GM12878 (cell line): ENCODE measurements around the gene RPP30. TPM values are rescaled to one million over a fixed set of nuclear protein-coding genes. Genes with fewer than 3 reads are reported as not detected.
A peak's percentile ranks its signal among the peaks of the same experiment; 100 is the strongest.

ENCODE experiments used
- ATAC-seq: fragments of 200-7000 bp; cut with Tn5 transposase; 3 replicates; pipeline ENCODE4 v1.9.1; 2020; ENCODE audit warnings: mild to moderate bottlenecking, moderate library complexity
- BruUV-seq: library from RNA; stranded (reverse); fragments of 400-500 nt; replicated peaks from 2 replicates; lab custom pipeline; 2021; lab: Mats Ljungman, UMichigan
- CTCF ChIA-PET: fragments of 300-600 bp; sonication (Branson Sonifier 250); formaldehyde crosslinking; extraction: SDS; loops from one replicate; lab custom pipeline; 2021; ENCODE audit warnings: inconsistent platforms; lab: Yijun Ruan, JAX
- POLR2A ChIA-PET: fragments of 350-600 bp; formaldehyde crosslinking; extraction: SDS; loops from one replicate; lab custom pipeline; 2021; ENCODE audit warnings: inconsistent platforms; lab: Charles Lee
- RAD21 ChIA-PET: fragments of 300-600 bp; sonication (Branson Sonifier 250); formaldehyde crosslinking; loops from one replicate; lab custom pipeline; 2023; ENCODE audit warnings: antibody characterized with exemption; ENCODE audit not compliant: unreplicated experiment; lab: Charles Lee
- SMC1A ChIA-PET: fragments of 300-600 bp; sonication (Branson Sonifier 250); formaldehyde crosslinking; loops from one replicate; lab custom pipeline; 2023; ENCODE audit not compliant: unreplicated experiment, uncharacterized antibody; lab: Charles Lee
- DNase-seq: peaks from one replicate; pipeline ENCODE4 v3.0.0-alpha.2; 2011; ENCODE audit warnings: low read depth, low spot score
- FAIRE-seq: peaks from 3 replicates; lab custom pipeline; 2011; peaks lifted over from hg19 to GRCh38; lab: Jason Lieb, UNC
- H2AFZ ChIP-seq: 2 replicates; pipeline ENCODE4 v1.6.0; 2011; ENCODE audit warnings: low read depth, low read length, control low read depth; ENCODE audit not compliant: control insufficient read depth
- H3K27ac ChIP-seq: 2 replicates; pipeline ENCODE4 v1.5.1; 2011; ENCODE audit warnings: control low read depth; ENCODE audit not compliant: control insufficient read depth, insufficient read depth
- H3K27me3 ChIP-seq, 2 experiments: replicated peaks in 1 of 2; 2 replicates each; pipeline versions ENCODE4 v1.6.0 to v1.6.1; 2011; ENCODE audit warnings: low read length in 1 of 2; ENCODE audit not compliant: control insufficient read depth in 2 of 2, insufficient read depth in 2 of 2
- H3K36me3 ChIP-seq, 2 experiments: 2 replicates each; pipeline ENCODE4 v1.5.1; 2011; ENCODE audit warnings: low read length in 1 of 2; ENCODE audit not compliant: control insufficient read depth in 2 of 2, insufficient read depth in 2 of 2
- H3K4me1 ChIP-seq: 2 replicates; pipeline ENCODE4 v1.6.1; 2011; ENCODE audit warnings: mild to moderate bottlenecking, low read length, moderate library complexity, mixed read lengths; ENCODE audit not compliant: control insufficient read depth, insufficient read depth
- H3K4me2 ChIP-seq: 2 replicates; pipeline ENCODE4 v1.6.0; 2011; ENCODE audit warnings: control low read depth; ENCODE audit not compliant: control insufficient read depth, insufficient read depth
- H3K4me3 ChIP-seq: fragments of 200-600 bp; sonication (generic); 2 replicates; pipeline ENCODE4 v1.5.1; 2016
- H3K79me2 ChIP-seq: 2 replicates; pipeline ENCODE4 v1.6.0; 2011; ENCODE audit warnings: low read length; ENCODE audit not compliant: control insufficient read depth, insufficient read depth
- H3K9ac ChIP-seq: 2 replicates; pipeline ENCODE4 v1.8.0; 2011; ENCODE audit warnings: low read length, control low read depth, mixed read lengths; ENCODE audit not compliant: control insufficient read depth, insufficient read depth
- H3K9me3 ChIP-seq: replicated peaks from 3 replicates; pipeline ENCODE4 v1.5.1; 2011; ENCODE audit warnings: mild to moderate bottlenecking, low read length; ENCODE audit not compliant: control insufficient read depth, insufficient read depth
- H4K20me1 ChIP-seq: 2 replicates; pipeline ENCODE4 v1.6.0; 2011; ENCODE audit not compliant: control insufficient read depth, insufficient read depth
- ATF7 ChIP-seq: fragments of 450-650 bp; IDR thresholded peaks from 2 replicates; pipeline ENCODE4 v1.6.1; 2016; ENCODE audit warnings: low read depth, mild to moderate bottlenecking
- BHLHE40 ChIP-seq, 2 experiments: fragments of 450-650 bp in 1 of 2; IDR thresholded peaks; 2 replicates each; pipeline ENCODE4 v1.6.1; 2011 to 2017; ENCODE audit warnings: low read depth in 2 of 2, borderline replicate concordance in 1 of 2, improper control_type of control experiment in 1 of 2, low read length in 1 of 2, mild to moderate bottlenecking in 1 of 2
- BMI1 ChIP-seq: fragments of 450-650 bp; IDR thresholded peaks from 2 replicates; pipeline ENCODE4 v1.6.1; 2016; ENCODE audit warnings: mild to moderate bottlenecking, moderate library complexity, borderline replicate concordance
- EGR1 ChIP-seq, 2 experiments: IDR thresholded peaks; 1 replicate in 1 of 2; 2 replicates in 1 of 2; pipeline ENCODE4 v1.6.1; 2011 to 2012; ENCODE audit warnings: low read depth in 2 of 2, low read length in 2 of 2, borderline replicate concordance in 1 of 2, mild to moderate bottlenecking in 1 of 2, moderate library complexity in 1 of 2
- FOXK2 ChIP-seq: fragments of 450-650 bp; IDR thresholded peaks from 2 replicates; pipeline ENCODE4 v1.6.1; 2017; ENCODE audit warnings: mild to moderate bottlenecking, moderate library complexity
- NFYA ChIP-seq: IDR thresholded peaks from 2 replicates; pipeline ENCODE4 v1.6.1; 2011; ENCODE audit warnings: low read depth, mild to moderate bottlenecking, low read length, improper control_type of control experiment, borderline replicate concordance
- NR2C2 ChIP-seq: IDR thresholded peaks from 2 replicates; pipeline ENCODE4 v1.6.1; 2011; ENCODE audit warnings: borderline replicate concordance, low read depth; ENCODE audit not compliant: control insufficient read depth, insufficient read length
- NR2F1 ChIP-seq: fragments of 450-650 bp; conservative IDR thresholded peaks from 2 replicates; pipeline ENCODE4 v1.6.1; 2017; ENCODE audit warnings: mild to moderate bottlenecking
- RFX5 ChIP-seq: IDR thresholded peaks from 2 replicates; pipeline ENCODE4 v1.6.1; 2011; ENCODE audit warnings: low read depth, low read length, improper control_type of control experiment
- SIX5 ChIP-seq: IDR thresholded peaks from 2 replicates; pipeline ENCODE4 v1.6.1; 2011; ENCODE audit warnings: mild to moderate bottlenecking, low read depth, low read length, moderate library complexity; ENCODE audit not compliant: severe bottlenecking
- SRF ChIP-seq, 2 experiments: IDR thresholded peaks; 2 replicates each; pipeline ENCODE4 v1.6.1; 2011; ENCODE audit warnings: low read depth in 2 of 2, low read length in 2 of 2, mild to moderate bottlenecking in 1 of 2, moderate library complexity in 1 of 2
- ZNF274 ChIP-seq: IDR thresholded peaks from one replicate; pipeline ENCODE4 v1.8.0; 2011; ENCODE audit not compliant: insufficient read length, insufficient read depth
- ZZZ3 ChIP-seq: IDR thresholded peaks from 2 replicates; pipeline ENCODE4 v1.6.1; 2011; ENCODE audit warnings: low read depth; ENCODE audit not compliant: control insufficient read depth, insufficient read length
- WGBS: methylation state at CpG from one replicate; pipeline ENCODE4 v1.1.6; 2016; ENCODE audit warnings: low lambda C conversion rate; ENCODE audit not compliant: insufficient replicate concordance, insufficient coverage; ENCODE audit errors: missing lambda C conversion rate; 5-methylcytosine and 5-hydroxymethylcytosine counted together
- in situ Hi-C: fragments of 300-500 bp; cut with MboI; formaldehyde crosslinking; loops from 9 replicates; pipeline ENCODE4 v1.14.3; 2018; ENCODE audit warnings: mixed read lengths
- intact Hi-C: fragments of 100-400 bp; cut with micrococcal nuclease; formaldehyde crosslinking; loops from one replicate; pipeline ENCODE4 v1.14.2; 2022; ENCODE audit not compliant: unreplicated experiment
- polyA plus RNA-seq, 11 experiments: library from polyadenylated mRNA; depleted of rRNA in 4 of 11; unstranded in 6 of 11; stranded (reverse) in 5 of 11; fragments of >200 nt; fragmentation: Nextera tagmentation in 4 of 11; fragmentation: Illumina TruSeq in 1 of 11; extraction: Ambion mirVana in 4 of 11; extraction: Trizol in 1 of 11; gene quantifications; 1 replicate in 1 of 11; 2 replicates in 10 of 11; pipeline versions ENCODE4 v1.2.1 to v1.2.3, GENCODE V29; 2011 to 2016; ENCODE audit warnings: inconsistent platforms in 2 of 11, missing spikeins in 2 of 11, low read depth in 1 of 11
- total RNA-seq, 4 experiments: library from RNA; depleted of rRNA in 3 of 4; stranded (reverse); fragments of >200 nt in 3 of 4; fragmentation: Illumina TruSeq in 1 of 4; extraction: Trizol in 1 of 4; gene quantifications; 2 replicates each; pipeline versions ENCODE4 v1.2.1 to v1.2.3, GENCODE V29; 2013 to 2021
- TF ChIP-seq, protein P1 (sequence below): fragments of 150-350 bp; IDR thresholded peaks from 2 replicates; pipeline ENCODE4 v1.6.1; 2014; ENCODE audit warnings: mild to moderate bottlenecking, low read depth, low read length

The RPP30 gene
- total and polyA plus RNA-seq, 10 of the 15 experiments (the other 5 are each of a cell fraction or from before 2014, with no cell fraction given) = 48.0 to 208 (median 72.6) TPM

DNA sequence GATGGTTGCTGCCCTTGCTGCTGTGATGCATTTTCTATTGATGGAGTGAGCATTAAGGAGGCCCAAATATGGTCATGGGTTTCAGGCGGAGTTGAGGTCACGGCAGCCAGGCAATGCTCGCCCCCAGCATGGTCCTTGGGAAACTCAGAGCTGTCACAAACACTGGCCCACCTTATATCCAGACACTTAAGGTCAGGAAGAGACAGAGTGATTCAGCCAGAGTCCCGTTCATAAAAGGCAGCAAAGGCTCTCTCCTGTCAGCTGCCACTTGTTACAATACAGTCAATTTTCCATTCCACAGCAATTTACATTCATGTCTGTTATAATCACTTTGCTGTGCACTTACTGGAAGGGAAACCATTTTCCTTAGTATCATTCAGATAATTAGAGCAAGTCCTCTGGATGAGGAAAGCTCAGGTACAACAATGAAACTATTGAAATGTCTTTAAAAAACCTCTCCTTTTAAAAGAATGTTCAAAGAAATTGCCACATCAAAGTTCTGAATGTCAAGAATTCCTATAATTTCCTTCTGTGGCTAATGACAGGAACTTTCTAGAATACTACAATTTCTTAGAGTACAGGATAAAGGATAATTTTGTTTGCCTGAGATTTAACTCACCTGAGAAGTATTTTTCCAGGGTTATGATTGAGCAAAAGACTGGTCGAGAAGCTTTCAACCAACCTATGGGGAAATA is 64.0 kb downstream of the RPP30 start:
- SMC1A ChIA-PET = interaction anchor here (1.3 kb wide), 1 partner anchor 24 kb away, joined by 6 read pairs; no protein-coding TSS in a partner anchor
- WGBS = 72% methylated on average over 5 of the region's 5 CpGs
- POLR2A ChIA-PET = no interaction called here
- Histone ChIP-seq H3K27ac (no peak overlapping the region), H3K4me2 (no peak overlapping the region), H3K36me3 (no peaks in the 10 kb centered on the region), H3K4me1 (no peaks in the 10 kb centered on the region), H3K4me3 (no peak overlapping the region), H3K79me2 (no peaks in the 10 kb centered on the region), H3K27me3 (no peaks in the 10 kb centered on the region), H2AFZ (no peak overlapping the region), H3K9me3 (no peaks in the 10 kb centered on the region), H3K9ac (no peak overlapping the region), H4K20me1 (no peaks in the 10 kb centered on the region)
- no peak for FAIRE-seq
- ATAC-seq = no peak
- in situ Hi-C loops = no loop called here
- CTCF ChIA-PET = interaction anchor here (0.7 kb wide), 1 partner anchor 25 kb away, joined by 3 read pairs; no protein-coding TSS in a partner anchor
- intact Hi-C loops = no loop called here
- TF ChIP-seq SRF (IDR thresholded peaks at IDR 0.05; ENCODE audit: low read depth in 2 of 2, low read length in 2 of 2) (peak; percentile 25 to 75; a peak in 2 of 4 replicates), BHLHE40 (IDR thresholded peaks at IDR 0.05; ENCODE audit: borderline replicate concordance in 1 of 2, low read depth in 2 of 2, low read length in 1 of 2) (no peak)
- BruUV-seq = no TSS peak
- no peak for DNase-seq
- RAD21 ChIA-PET = no interaction called here

DNA sequence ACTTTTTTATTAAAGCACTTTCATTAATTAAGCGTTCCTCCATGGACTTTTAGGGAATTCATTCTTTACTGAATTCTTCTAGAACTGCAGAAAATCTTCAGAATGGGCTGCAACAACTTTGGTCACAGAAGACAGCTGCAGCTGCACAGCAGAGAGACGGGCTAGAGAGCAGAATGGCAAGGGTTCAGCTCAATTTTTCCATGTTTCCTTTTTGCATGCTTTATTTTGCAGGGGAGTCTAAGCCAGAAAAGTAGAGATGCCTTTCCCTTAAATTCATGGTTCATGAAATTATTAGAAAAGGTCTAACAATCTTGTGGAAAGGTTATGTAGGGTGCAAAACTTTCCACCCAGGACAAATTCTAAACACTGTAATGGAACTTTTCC is 64.5 kb downstream of the RPP30 start:
- ChIA-PET POLR2A (no interaction called here), RAD21 (interaction anchor here (0.6 kb wide), 1 partner anchor 314 kb away, joined by 3 read pairs; no protein-coding TSS in a partner anchor), CTCF (no interaction called here), SMC1A (interaction anchor here (1.3 kb wide), 1 partner anchor 24 kb away, joined by 6 read pairs; no protein-coding TSS in a partner anchor)
- no peaks in the 10 kb centered on the region for H3K9me3 ChIP-seq
- H2AFZ ChIP-seq = no peak overlapping the region
- ATAC-seq (no peak), FAIRE-seq (no peak), DNase-seq (no peak)
- no peak overlapping the region for H3K9ac ChIP-seq
- H3K27me3 ChIP-seq = no peaks in the 10 kb centered on the region
- H3K4me3 ChIP-seq = no peak overlapping the region
- intact Hi-C loops (no loop called here), in situ Hi-C loops (no loop called here)
- H4K20me1 ChIP-seq = no peaks in the 10 kb centered on the region
- H3K4me1 ChIP-seq = no peaks in the 10 kb centered on the region
- WGBS = 36% methylated on average over 2 of the region's 2 CpGs
- H3K79me2 ChIP-seq = no peaks in the 10 kb centered on the region
- H3K4me2 ChIP-seq = no peak overlapping the region
- no TSS peak for BruUV-seq
- no peaks in the 10 kb centered on the region for H3K36me3 ChIP-seq
- no peak overlapping the region for H3K27ac ChIP-seq
- no peak for TF ChIP-seq NR2C2
- TF ChIP-seq EGR1 (IDR thresholded peaks at IDR 0.05; ENCODE audit: borderline replicate concordance in 1 of 2, low read depth in 2 of 2, low read length in 2 of 2) = no peak
- no peak for TF ChIP-seq BMI1
- no peak for TF ChIP-seq SIX5
- no peak for TF ChIP-seq RFX5
- TF ChIP-seq ZNF274 = no peak
- TF ChIP-seq, protein P1, sequence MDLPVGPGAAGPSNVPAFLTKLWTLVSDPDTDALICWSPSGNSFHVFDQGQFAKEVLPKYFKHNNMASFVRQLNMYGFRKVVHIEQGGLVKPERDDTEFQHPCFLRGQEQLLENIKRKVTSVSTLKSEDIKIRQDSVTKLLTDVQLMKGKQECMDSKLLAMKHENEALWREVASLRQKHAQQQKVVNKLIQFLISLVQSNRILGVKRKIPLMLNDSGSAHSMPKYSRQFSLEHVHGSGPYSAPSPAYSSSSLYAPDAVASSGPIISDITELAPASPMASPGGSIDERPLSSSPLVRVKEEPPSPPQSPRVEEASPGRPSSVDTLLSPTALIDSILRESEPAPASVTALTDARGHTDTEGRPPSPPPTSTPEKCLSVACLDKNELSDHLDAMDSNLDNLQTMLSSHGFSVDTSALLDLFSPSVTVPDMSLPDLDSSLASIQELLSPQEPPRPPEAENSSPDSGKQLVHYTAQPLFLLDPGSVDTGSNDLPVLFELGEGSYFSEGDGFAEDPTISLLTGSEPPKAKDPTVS = no peak
- TF ChIP-seq NFYA = no peak
- no peak for TF ChIP-seq FOXK2
- no peak for TF ChIP-seq ATF7
- TF ChIP-seq ZZZ3 = no peak
- TF ChIP-seq NR2F1 = no peak
